NCI-H526 (cell line): Measurements from ENCODE around the gene IL20RA.
A peak's percentile ranks its signal among the peaks of the same experiment; 100 is the strongest.
"Not testable (repeated sequence)": the region's sequence is repeated elsewhere in the genome, so short reads cannot be mapped to it uniquely, and the experiment has no call there.

Experiments used
- DNase-seq, 2 experiments: peaks; one replicate each; lab custom pipeline; 2025; lab: John Stamatoyannopoulos, UW

The IL20RA gene

DNA sequence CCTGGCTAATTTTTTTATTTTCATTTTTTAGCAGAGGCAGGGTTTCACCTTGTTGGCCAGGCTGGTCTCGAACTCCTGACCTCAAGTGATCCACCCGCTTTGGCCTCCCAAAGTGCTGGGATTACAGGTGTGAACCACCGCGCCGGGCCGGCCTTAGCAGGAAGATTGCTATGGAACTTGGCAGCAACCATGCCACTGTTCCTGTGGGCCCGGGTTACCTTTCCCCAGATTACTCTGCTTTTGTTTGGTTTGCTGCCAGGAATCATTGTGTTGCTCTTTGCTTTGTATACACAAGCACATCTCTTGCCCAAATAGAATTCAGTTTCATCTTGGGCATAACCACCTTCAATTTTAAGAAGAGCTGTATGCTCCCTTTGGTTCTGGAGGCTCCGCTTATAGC lies 71.0 kb downstream of the IL20RA start:
- not testable (repeated sequence) for DNase-seq

DNA sequence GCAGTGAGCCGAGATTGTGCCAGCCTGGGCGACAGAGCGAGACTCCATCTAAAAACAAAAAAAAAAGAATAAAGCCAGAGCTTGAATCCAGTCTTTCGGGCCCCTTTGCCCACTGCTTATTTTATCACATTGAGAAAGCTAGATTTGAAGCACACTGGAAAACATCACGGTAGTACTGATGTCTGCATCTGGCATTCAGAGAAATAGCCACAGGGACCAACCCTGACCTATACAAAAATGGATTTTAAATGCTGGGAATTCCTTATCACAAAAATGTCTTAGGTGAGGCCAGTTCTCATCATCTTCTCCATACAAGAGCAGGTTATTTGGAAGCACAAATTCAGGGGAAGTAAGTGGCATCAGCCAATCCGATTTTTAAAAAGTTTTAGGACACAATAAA lies 73.2 kb downstream of the IL20RA start:
- DNase-seq = no peak

DNA sequence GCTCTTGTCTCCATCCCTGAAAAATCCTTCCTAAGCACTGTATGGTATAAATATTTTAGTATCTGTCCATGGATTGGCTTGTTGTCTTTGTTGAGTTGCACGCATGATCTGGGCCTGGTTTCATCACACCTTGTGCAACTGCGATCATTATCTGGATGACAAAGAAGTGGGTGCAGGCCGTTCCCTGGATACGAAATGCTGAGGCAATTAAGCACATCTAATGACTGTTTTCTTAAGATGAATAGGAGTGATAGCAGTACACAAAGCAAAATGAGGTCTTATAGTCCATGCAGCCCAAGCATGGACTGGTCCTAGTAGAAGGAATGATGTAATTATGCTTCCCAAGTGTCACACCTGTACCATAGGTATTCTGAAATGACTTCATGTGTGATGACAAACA lies 74.8 kb downstream of the IL20RA start:
- no peak for DNase-seq

DNA sequence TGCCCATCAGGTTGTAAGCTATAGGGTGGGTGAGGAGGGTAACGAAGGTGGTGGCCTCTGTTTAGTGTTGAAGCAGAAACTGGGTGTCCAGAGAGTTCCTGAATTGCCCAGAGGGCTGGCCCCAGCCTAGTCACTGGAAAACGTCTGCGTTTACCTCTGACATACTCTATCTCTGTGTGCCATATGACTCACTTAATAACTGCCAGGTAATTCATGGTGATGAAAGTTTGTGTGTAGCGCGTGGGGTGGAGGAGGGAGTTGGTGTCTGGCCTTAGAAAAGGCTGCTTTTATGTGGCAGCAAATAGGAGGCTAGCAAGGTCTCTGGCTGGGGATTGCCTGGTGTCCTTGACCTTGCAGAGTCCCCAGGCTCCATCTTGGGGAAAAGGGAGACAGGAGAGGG lies 75.3 kb downstream of the IL20RA start:
- no peak for DNase-seq

DNA sequence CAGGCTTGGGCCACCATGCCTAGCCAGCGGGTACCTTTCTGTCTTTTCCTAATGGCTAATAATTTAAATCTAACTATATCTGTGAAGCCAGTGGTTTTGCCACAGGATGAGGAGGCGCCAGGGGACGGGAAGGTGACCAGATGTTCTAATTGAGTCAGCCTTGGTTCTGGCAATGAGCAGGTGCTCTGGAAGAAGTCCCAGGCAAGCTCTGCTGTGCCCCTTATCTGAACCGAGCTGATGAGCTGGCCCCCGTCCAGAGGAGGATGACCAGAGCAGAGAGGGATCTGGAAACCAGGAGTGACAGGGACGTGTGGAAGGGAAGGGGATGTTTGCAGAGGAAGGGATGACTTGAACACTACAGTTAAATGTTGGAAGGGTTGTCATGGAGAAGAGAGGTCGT lies 75.9 kb downstream of the IL20RA start:
- no peak for DNase-seq

DNA sequence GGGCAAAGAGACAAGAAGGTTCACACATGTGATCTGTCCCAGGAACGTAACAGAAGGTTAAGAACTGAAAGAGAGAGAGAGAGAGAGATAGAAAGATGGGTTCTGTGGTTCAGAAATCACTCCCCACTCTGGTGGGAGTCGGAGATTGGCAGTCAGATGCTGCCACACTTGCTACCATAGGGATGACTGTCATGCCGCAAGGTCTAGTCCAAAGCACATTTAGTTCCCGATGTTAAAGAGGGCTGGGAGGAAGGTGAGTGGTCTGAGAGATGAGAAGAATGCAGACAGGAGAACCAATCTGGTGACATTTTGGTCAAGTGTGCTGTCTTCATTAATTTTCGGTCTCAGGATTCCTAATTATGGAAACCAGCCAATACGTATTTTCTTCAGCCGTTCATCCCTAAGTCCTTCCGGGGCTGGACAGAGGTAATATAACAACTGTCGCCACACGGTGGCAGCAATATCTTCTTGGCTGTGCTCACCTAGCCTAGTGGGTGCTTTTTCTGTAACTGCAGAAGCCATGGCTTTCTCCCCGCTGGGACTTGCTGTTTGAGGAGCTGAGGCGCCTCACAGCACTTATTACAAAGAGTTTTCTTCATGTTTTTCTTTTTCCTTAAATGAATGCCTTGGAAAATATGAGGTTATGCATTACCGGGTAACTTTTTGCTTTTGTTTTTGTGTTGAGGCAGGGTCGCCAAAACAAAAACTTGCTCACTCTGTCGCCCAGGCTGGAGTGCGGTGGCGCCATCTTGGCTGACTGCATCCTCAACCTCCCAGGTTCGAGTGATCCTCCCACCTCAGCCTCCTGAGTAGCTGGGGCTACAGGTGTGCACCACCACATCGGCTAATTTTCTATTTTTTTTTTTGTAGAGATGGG lies 76.7 kb downstream of the IL20RA start:
- DNase-seq = peak; percentile 51 to 81

DNA sequence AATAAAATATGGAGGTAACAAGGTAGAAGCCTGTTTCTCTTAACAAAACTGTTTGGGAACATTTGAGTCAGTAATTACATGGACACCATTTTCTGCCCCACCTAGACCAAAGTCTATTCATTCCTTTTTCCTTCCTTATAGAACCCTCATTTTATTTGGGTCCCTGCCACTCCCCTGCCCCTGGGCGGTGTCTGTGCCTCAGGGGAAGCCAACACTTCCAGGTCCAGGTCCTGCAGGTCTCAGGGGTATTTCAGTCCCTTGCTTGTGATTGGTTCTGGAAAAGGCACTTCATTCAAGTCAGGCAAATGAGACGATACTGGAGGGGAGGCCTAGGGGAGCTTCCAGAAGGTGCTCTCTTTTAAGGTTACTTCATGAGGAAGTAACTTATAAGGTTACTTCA lies 80.4 kb downstream of the IL20RA start:
- no peak for DNase-seq

DNA sequence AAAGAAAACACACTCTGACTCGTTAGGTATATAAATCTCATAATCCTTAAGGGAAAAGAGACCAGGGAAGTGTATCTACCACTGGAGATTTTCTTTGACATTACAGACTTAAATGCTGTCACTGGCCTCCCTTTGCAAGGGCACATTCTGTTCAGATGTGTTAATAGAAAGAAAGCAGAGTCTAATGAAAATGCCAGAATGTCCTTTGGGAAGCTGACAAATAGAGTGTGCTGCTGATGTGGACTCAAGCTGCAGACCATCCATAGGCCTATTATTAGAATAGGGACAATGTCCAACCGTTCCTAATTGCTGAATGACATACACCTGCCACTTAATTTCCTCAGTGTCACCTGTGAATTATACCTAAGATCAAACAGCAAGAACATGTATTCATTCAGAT lies 81.5 kb downstream of the IL20RA start:
- no peak for DNase-seq

DNA sequence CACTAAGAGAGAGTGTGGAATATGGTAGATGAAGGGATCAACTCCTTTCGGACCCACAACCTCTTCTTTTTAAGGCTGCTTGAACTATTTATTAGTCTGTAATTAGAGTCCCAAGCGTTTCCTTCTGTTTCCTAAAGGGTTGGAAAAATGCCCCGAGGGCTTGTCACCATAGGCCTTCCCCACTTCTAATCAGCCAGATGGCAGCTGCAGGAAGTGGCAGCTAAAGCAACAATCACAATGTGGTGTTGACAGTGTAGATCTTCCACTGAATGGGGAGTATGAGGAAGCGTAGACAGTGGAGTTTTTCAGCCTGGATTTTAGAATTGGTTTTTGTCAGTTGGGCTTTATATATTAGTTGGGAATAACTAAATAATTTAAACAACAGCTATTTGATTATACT lies 82.1 kb downstream of the IL20RA start:
- peak; percentile 6 to 30 for DNase-seq

DNA sequence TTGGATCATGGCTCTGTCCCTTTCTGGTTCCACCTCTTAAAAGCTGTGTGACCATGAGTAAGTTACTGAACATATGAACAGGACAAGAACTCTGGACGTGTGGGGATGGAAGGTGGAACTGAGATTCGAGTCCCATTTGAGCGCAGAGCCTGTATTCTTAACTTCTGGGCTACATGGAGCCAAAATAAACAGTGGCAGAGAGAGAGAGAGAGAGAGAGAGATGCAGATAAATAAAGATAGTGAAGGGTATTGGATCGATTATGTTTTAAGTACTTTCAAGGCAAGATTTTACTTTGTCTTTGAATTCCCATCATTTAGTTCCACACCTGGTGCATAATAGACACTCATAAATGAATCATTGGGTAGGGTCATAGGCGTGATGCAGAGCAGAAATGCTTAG lies 82.9 kb downstream of the IL20RA start:
- DNase-seq = no peak

DNA sequence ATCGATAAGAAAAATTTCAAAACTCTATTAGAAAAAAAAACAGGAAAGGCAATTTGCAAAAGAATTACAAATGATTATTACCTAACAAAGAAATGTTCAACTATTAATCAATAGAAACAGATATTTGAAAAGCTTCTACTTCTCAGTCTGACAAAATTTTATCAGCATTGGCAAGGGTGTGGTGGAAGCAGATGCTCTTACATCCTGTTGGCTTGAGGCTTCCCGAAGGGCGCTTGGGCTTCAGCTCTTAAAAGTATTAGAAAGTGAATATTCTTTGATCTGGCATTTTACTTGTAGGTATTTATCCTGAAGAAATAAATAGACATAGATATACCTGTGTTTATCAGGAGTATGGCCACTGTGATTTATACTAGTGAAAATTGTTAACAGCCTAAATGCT lies 84.0 kb downstream of the IL20RA start:
- DNase-seq = no peak

DNA sequence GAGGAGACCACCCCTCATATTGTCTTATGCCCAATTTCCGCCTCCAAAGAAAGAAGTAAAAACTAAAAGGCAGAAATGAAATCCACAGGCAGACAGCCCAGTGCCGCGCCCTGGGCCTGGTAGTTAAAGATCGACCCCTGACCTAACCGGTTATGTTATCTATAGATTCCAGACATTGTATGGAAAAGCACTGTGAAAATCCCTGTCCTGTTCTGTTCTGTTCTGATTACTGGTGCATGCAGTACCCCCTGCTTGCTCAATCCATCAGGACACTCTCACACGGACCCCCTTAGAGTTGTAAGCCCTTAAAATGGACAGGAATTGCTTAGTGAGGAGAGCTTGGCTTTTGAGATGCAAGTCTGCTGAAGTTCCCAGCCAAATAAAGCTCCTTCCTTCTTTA lies 84.8 kb downstream of the IL20RA start:
- DNase-seq = not testable (repeated sequence)

DNA sequence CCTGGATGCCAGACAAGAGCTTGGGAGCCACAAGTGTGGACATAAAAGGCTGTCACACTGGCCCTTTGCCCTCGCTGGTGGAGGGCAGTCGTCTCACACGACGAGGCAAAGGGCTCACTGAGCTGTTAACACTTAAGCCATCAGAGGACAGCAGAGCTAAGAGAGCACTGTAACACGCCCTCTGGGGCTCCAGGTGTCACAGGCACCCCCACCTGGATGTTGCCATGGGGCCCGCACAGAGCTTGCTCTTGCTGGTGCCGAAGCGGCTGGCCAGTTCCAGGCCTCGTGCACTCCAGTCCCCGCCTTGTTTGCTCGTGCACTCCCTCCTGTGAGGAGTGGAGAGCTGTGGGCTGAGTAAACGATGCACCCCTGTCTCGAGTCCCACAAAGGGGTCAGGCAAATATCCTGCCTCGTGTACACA lies 85.3 kb downstream of the IL20RA start:
- peak; percentile 53 to 57 for DNase-seq

DNA sequence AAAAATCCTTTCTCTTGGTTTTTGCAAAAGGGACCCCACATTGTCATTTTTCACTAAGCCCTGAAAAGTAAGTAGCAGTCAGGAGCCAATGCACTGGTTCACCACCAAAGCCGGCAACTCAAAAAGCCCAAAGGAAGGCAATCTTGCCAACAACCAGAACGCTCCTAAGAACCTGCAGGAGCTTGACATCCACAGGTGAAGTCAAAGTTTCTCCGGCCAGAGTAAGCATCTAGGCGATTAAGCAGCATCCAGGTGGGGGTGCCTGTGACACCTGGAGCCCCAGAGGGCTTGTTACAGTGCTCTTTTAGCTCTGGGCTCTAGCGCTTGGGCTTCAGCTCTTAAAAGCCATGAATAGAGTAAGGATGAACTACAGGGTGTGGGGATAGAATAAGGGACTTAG lies 86.6 kb downstream of the IL20RA start:
- no peak for DNase-seq

DNA sequence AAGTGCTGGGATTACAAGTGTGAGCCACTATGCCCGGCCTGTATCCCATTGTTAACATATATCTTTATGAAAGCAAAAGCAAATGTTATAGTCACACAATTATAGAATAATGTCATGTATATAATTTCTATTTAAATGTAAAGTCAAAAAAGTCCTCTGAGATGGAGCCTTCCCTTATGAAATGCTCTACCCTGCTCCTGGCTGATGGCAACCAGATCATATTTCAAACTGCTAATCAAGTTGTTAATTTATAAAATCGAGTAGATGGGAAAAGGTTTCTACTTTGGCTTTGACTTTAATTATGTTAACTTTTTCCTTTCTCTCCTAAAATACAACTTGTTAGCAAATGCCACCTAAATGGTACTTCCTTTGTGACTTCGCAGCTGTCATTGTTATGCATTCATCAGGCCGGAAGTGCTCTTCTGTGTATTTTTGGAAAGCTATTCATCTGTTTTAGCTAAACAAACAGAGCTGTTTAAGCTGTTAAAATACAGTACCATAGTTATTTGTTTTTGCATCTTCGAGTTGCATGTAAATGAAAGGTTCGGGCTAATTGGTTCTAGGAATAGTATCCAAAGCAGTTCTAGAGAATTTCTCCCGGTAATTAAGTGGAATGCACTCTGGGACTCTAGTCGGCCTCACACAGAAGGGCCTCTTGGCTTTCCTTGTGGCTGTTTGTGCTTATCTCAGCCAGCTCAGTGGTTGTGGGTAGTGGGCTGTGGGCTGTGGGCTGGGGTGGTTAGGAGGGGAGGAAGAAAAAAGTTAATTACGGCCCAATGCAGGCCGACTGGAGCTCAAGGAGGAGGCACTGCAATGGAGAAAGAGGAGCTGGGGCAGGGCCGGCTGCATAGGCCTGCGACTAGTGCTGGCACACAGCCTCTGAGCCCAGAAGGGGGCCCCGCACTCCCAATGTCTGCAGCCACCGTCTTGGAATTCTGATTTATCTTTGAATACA lies 87.9 kb downstream of the IL20RA start:
- DNase-seq = peak; percentile 74 to 82

DNA sequence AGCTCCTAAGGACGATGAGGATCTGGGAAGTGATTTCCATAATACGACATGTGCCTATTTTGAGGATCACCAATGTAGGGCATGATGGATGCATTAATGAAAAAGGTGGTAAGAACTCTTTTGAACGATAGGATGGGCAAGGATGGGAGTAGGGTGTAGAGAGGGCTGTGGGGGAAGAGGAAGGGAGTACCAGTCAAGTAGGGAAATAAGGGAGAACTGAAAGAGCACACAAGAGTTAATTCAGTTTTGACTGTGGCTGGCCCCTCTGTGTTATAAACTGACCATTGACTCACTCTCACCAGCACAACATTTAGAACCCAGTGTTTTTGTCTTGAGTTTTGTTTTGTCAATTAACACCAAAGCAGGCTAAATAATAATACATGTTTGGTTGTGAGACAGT lies 89.6 kb downstream of the IL20RA start:
- DNase-seq = no peak

DNA sequence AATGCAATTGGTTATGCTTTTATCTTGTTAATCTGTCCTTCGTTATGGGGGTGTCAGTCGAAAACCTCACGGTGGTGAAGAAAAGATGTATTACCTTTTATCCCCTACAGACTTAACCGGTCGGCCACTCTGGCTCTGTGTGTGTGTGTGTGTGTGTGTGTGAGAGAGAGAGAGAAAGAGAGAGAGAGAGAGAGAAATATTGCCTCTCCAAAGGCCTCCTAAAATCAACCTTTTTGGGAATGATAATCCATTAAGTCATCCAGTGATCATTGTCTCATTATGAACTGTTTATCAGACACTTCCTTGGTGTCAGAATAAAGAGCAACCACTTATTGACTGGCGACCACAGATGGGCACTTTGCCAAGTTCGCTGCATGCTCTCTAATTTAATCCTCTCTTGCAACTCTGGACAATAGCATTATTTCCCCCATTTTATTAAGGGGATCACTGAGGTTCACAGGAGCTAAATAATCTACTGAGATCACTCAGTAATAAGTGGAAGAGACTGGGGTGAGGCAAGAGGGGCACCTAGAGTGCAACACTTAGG lies 92.0 kb downstream of the IL20RA start:
- no peak for DNase-seq

DNA sequence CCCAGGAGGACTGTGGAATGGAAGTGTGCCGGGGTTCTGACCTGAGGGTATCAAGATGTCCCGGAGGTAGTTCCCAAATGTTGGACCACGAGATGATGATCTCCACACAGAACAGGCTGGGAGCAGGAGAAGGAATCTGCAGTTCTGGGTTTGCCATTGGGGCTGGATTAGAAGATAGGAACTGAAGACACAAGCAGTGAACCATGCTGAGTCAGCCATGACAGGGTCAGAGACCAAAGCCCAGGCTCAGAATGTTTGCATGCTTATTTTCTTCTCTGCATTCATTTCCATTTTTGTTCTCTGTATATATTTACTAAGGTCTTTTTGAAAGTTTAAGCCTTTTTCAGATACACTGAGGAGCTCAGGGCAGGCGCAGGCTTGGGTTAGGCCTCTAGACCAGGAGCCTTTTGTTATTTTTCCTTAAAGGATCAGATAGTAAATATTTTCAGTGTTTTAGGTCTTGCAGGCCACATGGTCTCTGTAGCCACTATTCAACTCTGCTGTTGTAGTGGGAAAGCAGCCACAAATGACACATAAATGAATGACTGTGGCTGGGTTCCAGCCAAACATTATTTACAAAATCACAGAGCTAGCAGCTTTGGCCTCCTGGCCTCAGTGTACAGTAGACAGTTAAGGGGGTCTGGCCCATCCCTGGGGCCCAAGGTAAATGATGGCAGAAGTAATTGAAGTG lies 94.2 kb downstream of the IL20RA start:
- DNase-seq = no peak
